Superior temporal gyrus (tissue), 1 donor: Measurements from ENCODE around the gene B4GALNT4.
"Not testable (repeated sequence)": the region's sequence is repeated elsewhere in the genome, so short reads cannot be mapped to it uniquely, and the experiment has no call there.

Source experiments
- DNase-seq: peaks from one replicate; pipeline ENCODE4 v3.0.0-alpha.2; 2016; ENCODE audit errors: extremely low spot score

B4GALNT4 gene

GRCh38 chr11:359181-359714 is 10.1 kb upstream of the B4GALNT4 start:
- DNase-seq: no peak

- no peak for DNase-seq
Observed at GRCh38 chr11:360326-361280, 8.7 kb upstream of the B4GALNT4 start.

GRCh38 chr11:362642-363442 is 6.5 kb upstream of the B4GALNT4 start:
- no peak for DNase-seq

DNA sequence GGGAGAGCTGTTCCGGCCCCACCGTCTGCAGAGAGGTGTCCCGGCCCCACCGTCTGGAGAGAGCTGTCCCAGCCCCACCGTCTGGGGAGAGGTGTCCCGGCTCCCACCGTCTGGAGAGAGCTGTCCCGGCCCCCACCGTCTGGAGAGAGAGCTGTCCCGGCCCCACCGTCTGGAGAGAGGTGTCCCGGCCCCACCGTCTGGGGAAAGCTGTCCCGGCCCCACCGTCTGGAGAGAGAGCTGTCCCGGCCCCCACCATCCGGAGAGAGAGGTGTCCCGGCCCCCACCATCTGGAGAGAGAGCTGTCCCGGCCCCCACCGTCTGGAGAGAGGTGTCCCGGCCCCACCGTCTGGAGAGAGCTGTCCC is 5.9 kb upstream of the B4GALNT4 start:
- not testable (repeated sequence) for DNase-seq

DNA sequence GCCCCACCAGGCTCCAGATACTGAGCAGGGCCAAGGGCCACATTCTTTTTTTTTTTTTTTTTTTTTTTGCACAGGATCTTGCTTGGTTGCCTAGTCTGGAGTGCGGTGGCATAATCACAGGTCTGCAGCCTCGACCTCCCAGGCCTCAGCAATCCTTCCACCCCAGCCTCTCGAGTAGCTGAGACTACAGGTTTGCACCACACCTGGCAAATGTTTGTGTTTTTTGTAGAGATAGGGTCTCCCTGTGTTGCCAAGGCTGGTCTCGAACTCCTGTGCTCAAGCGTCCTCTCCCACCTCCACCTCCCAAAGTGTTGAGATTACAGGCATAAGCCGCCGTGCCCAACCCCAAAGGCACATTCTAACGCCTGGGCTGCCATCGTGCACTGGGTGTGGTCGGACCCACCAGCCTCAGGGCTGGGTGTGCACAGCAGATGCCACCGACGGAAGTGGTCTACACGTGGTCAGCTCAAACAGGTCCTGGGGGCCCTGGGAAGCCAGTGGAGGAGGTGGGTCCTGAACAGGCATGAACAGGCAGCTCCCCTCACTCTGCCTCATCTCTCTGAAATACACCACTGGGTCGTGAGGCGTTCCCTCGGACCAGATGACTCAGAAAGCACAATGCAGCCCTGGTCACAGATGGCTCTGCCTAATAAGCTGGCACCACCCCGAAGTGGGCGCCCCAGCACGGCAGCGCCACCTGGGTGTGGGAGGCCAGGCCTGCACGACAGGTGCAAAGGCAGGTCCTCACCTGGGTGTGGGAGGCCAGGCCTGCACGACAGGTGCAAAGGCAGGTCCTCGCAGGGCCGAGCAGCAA is 5.1 kb upstream of the B4GALNT4 start:
- DNase-seq: no peak

GRCh38 chr11:364991-365725 is 4.1 kb upstream of the B4GALNT4 start:
- no peak for DNase-seq

- DNase-seq: no peak
Observed at GRCh38 chr11:365831-366230, 3.5 kb upstream of the B4GALNT4 start.

DNA sequence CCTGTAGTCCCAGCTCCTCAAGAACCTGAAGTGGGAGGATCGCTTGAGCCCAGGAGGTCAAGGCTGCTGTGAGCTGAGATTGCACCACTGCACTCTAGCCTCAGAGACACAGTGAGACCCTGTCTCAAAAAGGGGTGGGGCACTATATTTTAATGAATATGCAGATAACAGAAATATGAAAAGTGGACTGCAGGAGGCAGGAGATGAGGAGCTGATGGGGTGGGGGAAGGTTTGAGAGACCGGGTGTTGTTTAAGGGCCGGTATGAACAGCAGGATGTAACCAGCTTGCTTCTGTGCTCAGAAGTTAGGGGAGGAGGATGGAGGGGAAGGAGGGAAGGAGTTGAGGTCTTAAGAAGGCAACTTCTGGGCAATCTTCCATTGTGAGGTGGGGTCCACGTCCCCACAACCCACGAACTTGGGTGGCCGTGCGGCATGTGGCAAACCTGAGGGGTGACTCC is 1.3 kb upstream of the B4GALNT4 start:
- DNase-seq: no peak

DNA sequence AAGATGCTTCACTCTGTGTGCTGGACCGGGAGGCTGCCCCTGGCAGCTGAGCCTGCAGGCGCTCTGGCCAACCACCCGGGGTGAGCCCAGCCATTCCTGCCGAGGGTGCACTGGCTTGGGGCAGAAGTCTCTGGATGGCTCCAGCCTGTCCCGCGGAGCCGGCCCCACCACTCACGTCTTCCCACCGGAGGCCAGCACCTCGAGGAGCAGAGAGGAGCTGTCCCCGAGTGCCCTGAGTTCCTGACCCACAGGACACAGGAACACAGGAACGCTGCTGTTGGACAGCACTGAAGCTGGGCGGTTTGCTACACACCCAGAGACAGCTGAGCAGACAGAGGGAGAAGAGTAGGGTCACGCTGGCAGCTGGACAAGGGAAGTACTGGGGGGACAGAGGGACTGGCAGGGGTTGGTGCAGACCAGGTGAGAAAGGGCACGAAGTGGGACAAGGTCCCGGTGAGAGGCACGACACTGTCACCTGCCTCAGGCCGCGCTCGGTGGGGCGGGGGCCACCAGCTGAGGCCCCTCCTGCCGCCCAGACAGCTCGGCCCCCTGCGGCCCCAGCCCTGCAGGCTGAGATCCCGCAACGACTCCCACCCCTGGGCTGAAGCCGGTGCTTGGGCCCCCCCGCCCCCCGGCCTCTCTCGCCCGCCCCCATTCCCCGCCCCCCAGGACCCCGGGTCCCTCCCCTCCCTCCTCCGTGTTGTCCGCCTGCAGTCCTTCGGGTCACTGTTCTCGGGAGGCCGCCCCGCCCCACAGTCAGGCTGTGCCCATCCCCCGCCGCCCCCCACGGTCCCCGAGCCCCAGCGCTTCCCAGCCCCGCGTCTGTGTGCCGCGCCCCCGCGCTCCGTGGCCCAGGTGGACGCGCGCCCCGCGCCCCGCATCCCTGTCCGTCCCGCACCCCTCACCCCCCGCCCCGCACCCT is 624 bp upstream of the B4GALNT4 start:
- DNase-seq: no peak

DNA sequence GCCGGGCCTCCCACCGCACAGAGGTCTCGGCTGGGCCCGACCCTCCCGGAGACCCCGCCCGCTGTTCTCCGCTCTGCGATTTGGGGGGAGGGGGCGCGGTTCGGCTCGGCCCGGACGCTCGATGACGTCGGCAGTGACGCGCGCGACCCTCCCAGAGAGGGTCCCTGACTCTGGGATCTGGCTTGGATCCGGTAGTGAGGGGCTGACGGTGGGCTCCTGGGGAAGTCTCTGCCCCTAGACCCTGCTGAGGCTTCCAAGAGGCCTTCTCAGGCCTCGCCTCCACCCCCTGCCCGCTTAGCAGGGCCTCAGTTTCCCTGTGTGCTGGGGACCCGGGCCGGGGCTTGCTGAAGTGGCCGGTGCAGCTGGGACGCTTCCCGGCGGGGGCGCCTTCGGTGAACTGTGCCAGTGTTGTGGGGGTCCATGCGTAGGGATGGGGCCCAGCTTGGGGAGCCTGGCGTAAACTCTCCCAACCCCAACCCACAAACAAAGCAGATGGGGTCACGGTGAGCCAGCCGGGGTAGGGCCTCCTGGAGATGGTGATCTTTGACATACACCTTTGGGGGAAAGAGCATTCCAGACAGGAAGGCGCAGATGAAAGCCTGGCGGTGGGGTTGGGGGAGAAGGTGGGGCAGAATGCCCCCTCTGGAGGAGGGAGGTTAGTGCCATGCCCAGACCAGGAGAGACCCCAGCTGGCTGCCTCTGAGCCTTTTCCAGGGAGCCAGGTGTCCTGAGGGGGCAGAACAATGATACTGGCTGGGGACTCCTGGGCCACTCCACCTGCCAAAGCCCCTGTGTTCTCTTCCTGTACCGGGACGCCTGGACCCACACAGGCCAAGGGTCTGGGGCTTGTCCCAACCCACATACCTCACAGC is 1.0 kb downstream of the B4GALNT4 start:
- DNase-seq: no peak

- no peak for DNase-seq
Observed at GRCh38 chr11:371051-371450, 1.8 kb downstream of the B4GALNT4 start.

GRCh38 chr11:371716-372590 is 2.7 kb downstream of the B4GALNT4 start:
- no peak for DNase-seq

GRCh38 chr11:372809-373715 is 3.8 kb downstream of the B4GALNT4 start:
- DNase-seq: no peak

DNA sequence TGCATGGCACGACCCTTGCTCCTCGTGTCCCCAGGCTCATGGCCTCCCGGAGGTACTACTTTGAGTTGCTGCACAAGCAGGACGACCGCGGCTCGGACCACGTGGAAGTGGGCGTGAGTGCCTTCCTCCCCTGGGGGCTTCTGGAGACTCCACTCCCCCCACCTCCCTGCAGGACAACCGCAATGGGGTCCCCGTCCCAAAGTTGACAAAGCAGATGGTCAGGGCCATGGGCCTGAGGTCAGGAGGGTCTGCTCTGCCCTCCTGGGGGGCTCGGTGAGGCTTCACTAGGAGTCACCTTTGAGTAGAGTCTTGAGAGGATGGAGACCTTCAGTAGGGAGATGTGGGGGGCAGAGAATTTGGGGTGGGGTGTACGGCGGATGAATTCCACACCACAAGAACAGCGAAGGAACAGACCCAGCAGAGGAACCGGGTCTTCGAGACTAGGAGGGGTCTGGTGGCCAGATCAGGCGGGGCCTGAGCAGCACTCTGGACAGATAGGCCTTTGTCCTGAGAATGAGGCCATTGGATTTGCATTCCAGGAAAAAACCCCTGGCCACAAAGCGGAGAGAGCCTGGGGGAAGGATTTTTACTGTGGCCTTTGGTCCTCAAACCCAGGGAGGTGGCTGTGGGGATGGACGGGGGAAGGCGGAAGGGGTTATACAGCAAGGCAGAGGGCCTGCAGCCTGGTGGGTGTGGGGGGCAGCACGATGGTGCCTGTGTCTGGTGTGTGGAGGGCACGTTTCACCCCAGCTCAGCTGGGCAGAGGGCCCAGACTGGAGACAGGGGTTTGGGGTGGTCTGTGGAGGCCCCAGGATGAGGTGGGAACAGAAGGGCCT is 4.6 kb downstream of the B4GALNT4 start:
- peak; percentile 73 for DNase-seq

DNA sequence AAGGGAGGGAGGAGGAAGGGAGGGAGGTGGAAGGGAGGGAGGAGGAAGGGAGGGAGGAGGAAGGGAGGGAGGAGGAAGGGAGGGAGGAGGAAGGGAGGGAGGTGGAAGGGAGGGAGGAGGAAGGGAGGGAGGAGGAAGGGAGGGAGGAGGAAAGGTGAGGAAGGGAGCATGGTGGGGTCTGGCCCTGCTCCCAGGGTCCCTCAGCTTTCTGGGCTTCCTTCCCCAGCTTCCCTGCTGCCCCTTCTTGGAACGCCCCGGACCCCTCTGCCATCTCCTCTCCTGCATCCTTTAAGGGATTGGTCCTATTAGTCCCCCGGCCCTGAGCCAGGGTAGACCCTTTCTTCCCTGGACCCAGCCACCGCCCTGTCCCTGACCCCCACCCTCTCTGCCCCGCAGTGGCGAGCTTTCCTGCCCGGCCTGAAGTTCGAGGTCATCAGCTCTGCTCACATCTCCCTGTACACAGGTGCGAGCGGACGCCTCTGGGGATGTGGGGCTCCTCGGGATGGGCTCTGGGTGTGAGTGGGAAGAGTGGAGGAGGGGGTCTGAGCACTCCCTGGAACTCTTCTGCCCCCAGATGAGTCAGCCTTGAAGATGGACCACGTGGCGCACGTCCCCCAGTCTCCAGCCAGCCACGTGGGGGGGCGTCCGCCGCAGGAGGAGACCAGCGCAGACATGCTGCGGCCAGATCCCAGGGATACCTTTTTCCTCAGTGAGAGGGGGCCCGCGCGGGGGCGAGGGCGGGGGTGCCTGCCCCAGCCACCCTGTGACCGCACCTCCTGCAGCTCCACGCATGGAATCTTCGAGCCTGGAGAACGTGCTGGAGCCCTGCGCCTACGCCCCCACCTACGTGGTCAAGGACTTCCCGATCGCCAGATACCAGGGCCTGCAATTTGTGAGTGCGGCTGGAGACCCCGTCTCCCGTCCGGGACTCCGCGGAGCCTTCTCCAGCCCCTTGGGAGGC is 6.0 kb downstream of the B4GALNT4 start:
- DNase-seq: no peak
